Left lung (tissue), 10 donors: ENCODE data around the gene AFF1. TPM values are rescaled to one million over a fixed set of nuclear protein-coding genes. Genes with fewer than 3 reads are reported as not detected.

Experiments
- ATAC-seq: fragments of 200-7000 bp; cut with Tn5 transposase; one replicate; pipeline ENCODE4 v1.9.1; 2020; ENCODE audit warnings: moderate library complexity
- DNase-seq, 4 donors: peaks; one replicate each; pipeline ENCODE4 v3.0.0-alpha.2; 2013 to 2020
- H3K27ac ChIP-seq, 2 donors: fragments of 200-600 bp; sonication (generic) in 1 of 2; one replicate each; pipeline versions ENCODE4 v1.5.0 to v1.8.0; 2020 to 2021
- H3K27me3 ChIP-seq, 2 donors: fragments of 200-600 bp; sonication (generic) in 1 of 2; one replicate each; pipeline versions ENCODE4 v1.5.0 to v1.8.0; 2020 to 2021
- H3K36me3 ChIP-seq, 2 donors: fragments of 200-600 bp; sonication (generic) in 1 of 2; one replicate each; pipeline versions ENCODE4 v1.5.0 to v1.8.0; 2020 to 2021
- H3K4me1 ChIP-seq, 2 donors: fragments of 200-600 bp; one replicate each; pipeline ENCODE4 v1.8.0; 2021
- H3K4me3 ChIP-seq, 2 donors: fragments of 200-600 bp; sonication (generic) in 1 of 2; one replicate each; pipeline versions ENCODE4 v1.5.0 to v1.8.0; 2020 to 2021; ENCODE audit warnings: mild to moderate bottlenecking in 1 of 2
- H3K9me3 ChIP-seq, 2 donors: fragments of 200-600 bp; sonication (generic) in 1 of 2; one replicate each; pipeline versions ENCODE4 v1.5.0 to v1.8.0; 2020 to 2021
- intact Hi-C, 2 donors: fragments of 100-400 bp; cut with DNase I; formaldehyde crosslinking; loops; one replicate each; pipeline versions ENCODE4 v1.11.2 to v1.14.2; 2022
- polyA plus RNA-seq, 6 donors: library from polyadenylated mRNA; unstranded; fragments of 120-200 nt; gene quantifications; one replicate each; pipeline ENCODE4 v1.2.1, GENCODE V29; 2013; ENCODE audit not compliant: insufficient read length in 6 of 6
- total RNA-seq, 2 donors: library from RNA; stranded (reverse); fragmentation: NEBNext Ultra II Directional; extraction: Animal tissue kit (Norgen Biotek cat#: 25700); gene quantifications; one replicate each; pipeline ENCODE4 v1.2.1, GENCODE V29; 2021
- TF ChIP-seq, protein P1 (sequence below), 2 donors: fragments of 200-600 bp; sonication (generic) in 1 of 2; IDR thresholded peaks; one replicate each; pipeline versions ENCODE4 v1.5.0 to v1.8.0; 2021; ENCODE audit warnings: antibody characterized with exemption in 2 of 2
- donor health status: DM: no; HTN: yes; CAD: no.
- donor health status: DM: no; HTN: no; CAD: no.

AFF1 gene
- total and polyA plus RNA-seq, 8 donors = 40.8 to 86.0 (median 48.1) TPM

DNA sequence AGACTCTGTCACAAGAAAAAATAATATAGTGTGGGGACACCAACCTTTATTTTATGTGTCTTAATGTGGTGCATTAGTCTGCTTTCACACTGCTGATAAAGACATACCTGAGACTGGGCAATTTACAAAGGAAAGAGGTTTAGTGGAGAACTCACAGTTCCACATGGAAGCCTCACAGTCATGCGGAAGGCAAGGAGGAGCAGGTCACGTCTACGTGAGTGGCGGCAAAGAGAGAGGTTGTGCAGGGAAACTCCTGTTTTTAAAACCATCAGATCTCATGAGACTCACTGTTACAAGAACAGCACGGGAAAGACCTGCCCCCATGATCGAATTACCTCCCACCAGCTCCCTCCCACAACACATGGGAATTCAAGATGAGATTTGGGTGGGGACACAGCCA is 130.2 kb downstream of the AFF1 start:
- Histone ChIP-seq H3K4me1 (peaks cover 8 to 11% of the 10 kb centered on the region in 2 donors), H3K27me3 (no peaks in the 10 kb centered on the region), H3K9me3 (no peaks in the 10 kb centered on the region), H3K27ac (no peak overlapping the region), H3K36me3 (peaks cover 0 to 11% of the 10 kb centered on the region in 2 donors), H3K4me3 (no peak overlapping the region)
- no peak for ATAC-seq
- intact Hi-C loops = no loop called here
- no peak for DNase-seq
- TF ChIP-seq, protein P1, sequence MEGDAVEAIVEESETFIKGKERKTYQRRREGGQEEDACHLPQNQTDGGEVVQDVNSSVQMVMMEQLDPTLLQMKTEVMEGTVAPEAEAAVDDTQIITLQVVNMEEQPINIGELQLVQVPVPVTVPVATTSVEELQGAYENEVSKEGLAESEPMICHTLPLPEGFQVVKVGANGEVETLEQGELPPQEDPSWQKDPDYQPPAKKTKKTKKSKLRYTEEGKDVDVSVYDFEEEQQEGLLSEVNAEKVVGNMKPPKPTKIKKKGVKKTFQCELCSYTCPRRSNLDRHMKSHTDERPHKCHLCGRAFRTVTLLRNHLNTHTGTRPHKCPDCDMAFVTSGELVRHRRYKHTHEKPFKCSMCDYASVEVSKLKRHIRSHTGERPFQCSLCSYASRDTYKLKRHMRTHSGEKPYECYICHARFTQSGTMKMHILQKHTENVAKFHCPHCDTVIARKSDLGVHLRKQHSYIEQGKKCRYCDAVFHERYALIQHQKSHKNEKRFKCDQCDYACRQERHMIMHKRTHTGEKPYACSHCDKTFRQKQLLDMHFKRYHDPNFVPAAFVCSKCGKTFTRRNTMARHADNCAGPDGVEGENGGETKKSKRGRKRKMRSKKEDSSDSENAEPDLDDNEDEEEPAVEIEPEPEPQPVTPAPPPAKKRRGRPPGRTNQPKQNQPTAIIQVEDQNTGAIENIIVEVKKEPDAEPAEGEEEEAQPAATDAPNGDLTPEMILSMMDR (IDR thresholded peaks at IDR 0.05) = no peak

DNA sequence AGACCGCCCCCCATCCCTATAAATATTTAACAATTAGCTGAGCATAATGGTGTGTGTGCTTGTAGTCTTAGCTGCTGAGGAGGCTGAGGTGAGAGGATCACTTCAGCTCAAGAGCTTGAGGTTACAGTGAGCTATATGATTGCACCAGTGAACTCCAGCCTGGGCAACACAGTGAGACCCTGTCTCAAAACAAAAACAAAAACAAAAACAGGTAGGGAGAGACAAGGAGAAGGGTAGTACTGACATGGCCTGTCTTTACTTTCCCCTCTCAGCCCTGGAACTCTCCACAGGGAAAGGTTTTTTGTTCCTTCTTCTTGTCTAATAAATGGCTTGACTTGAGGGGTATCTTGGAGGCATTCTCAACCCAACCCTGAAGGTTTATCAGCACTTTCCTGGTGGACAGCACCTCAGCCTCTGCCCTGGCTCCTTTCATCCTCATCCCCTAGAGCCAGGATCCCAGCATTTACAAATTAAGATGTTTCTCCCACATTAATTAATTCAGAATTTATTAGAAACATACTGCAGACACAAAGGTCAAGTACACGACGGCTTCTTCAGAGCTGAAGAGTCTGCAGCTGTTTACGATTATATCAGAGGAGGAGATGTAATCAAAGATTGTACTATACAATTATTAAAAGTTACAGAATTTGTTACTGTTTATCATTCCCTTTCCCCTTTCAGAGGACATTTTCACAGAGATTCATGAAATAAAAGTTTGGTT is 131.8 kb downstream of the AFF1 start:
- intact Hi-C loops = no loop called here
- no peaks in the 10 kb centered on the region for H3K27me3 ChIP-seq
- TF ChIP-seq, protein P1 (IDR thresholded peaks at IDR 0.05) = no peak
- no peaks in the 10 kb centered on the region for H3K9me3 ChIP-seq
- no peak overlapping the region for H3K27ac ChIP-seq
- H3K4me3 ChIP-seq = no peak overlapping the region
- no peak for DNase-seq
- H3K36me3 ChIP-seq = peaks cover 0 to 2% of the 10 kb centered on the region in 2 donors
- peak; percentile 24 for ATAC-seq
- H3K4me1 ChIP-seq = peaks cover 8 to 11% of the 10 kb centered on the region in 2 donors

DNA sequence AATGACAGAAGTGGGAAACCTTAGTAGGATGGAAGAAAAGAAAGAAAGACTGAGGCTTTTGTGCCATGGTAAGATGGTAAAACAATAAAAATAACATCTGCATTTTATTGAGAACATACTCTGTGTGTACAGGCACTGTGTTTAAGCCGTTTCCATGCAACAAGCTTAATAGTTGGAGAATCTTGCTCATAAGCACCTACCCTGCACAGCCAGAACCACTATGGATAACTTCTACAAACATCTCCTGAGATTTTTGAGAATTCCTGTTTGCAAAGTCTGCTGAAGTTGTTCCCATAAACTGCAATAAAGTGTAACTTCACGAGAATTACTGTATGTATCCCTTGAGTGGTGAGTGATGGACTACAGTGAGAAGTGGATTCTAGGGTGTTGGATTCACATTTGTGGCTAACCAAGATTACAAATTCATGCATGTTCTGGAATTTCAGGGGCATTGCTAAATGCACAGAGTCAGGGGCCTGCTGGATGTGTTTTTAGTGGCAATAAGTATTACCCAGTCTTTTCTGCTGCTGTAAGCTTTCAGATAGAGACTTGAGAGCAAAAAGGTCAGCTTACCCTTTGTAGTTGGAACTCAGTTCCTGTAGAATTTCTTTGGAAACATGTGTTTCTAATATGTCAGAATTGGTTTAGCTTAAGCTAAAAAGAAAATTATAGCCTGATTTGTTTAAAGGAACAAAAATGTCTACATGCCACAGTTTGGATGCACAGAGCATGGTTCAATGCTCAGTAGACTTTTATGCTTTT is 132.5 kb downstream of the AFF1 start:
- DNase-seq (no peak), ATAC-seq (peak; percentile 23)
- peaks cover 8 to 11% of the 10 kb centered on the region in 2 donors for H3K4me1 ChIP-seq
- H3K27me3 ChIP-seq = no peaks in the 10 kb centered on the region
- TF ChIP-seq, protein P1 (IDR thresholded peaks at IDR 0.05) = no peak
- H3K36me3 ChIP-seq = no peaks in the 10 kb centered on the region
- no peak overlapping the region for H3K27ac ChIP-seq
- H3K9me3 ChIP-seq = no peaks in the 10 kb centered on the region
- intact Hi-C loops = no loop called here
- no peak overlapping the region for H3K4me3 ChIP-seq

DNA sequence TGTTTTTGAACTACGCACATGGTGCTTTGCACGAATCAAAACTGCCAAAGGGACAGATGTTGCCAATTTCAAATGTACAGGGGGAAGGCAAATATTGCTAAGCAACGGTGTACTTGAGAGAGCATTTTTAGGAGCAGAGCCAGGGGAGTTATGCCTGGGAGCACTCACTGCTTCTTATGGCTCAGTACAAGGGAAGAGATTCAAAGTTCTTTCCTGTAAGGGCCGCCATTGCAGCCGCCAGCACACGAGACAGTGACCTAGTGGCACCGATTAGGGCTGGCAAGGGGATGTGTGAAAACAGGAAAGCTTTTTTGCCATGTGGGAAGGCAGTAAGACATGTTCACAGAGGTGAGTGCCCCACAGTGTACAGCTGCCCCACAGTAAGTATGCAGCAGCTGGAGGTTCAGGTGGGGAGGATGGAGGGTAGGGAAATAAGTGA is 133.8 kb downstream of the AFF1 start:
- TF ChIP-seq, protein P1 (IDR thresholded peaks at IDR 0.05) = no peak
- ATAC-seq (peak; percentile 79), DNase-seq (peak in 2 of 4 donors; percentile 63 to 83)
- intact Hi-C loops = no loop called here
- H3K36me3 ChIP-seq = no peaks in the 10 kb centered on the region
- no peak overlapping the region for H3K4me3 ChIP-seq
- H3K9me3 ChIP-seq = no peaks in the 10 kb centered on the region
- peak overlapping the region in 1 of 2 donors; percentile 48 for H3K27ac ChIP-seq
- H3K4me1 ChIP-seq = peaks cover 19 to 24% of the 10 kb centered on the region in 2 donors
- no peaks in the 10 kb centered on the region for H3K27me3 ChIP-seq
